NCI-H2029 treated with DMSO at 0.1 percent for 48 hours (cell line): ENCODE data around the gene UBIAD1.
"Not testable (repeated sequence)": the region's sequence is repeated elsewhere in the genome, so short reads cannot be mapped to it uniquely, and the experiment has no call there.

Source experiments
- DNase-seq: peaks from one replicate; lab custom pipeline; 2025; lab: John Stamatoyannopoulos, UW

The UBIAD1 gene

GRCh38 chr1:11272832-11273594 is at the start of gene UBIAD1:
Gene UBIAD1 (plus strand): TSS chr1:11273198. CDS start chr1:11273532, 334 bp downstream.
- no peak for DNase-seq

- no peak for DNase-seq
These were observed 45.6 kb upstream of the UBIAD1 start for GRCh38 chr1:11227106-11228077.

GRCh38 chr1:11229203-11229602 is 43.8 kb upstream of the UBIAD1 start:
- DNase-seq, result no peak

GRCh38 chr1:11233208-11233607 is 39.8 kb upstream of the UBIAD1 start:
- DNase-seq, result no peak

GRCh38 chr1:11237356-11237755 is 35.6 kb upstream of the UBIAD1 start:
- no peak for DNase-seq

- DNase-seq, result no peak
These were observed 34.7 kb upstream of the UBIAD1 start for GRCh38 chr1:11238311-11238710.

- no peak for DNase-seq
These were observed 27.8 kb upstream of the UBIAD1 start for GRCh38 chr1:11245248-11245647.

- DNase-seq, result no peak
These were observed 26.9 kb upstream of the UBIAD1 start for GRCh38 chr1:11245904-11246719.

- DNase-seq, result no peak
These were observed 24.8 kb upstream of the UBIAD1 start for GRCh38 chr1:11248169-11248568.

GRCh38 chr1:11252538-11252937 is 20.5 kb upstream of the UBIAD1 start:
- DNase-seq, result no peak

- DNase-seq, result no peak
These were observed 19.8 kb upstream of the UBIAD1 start for GRCh38 chr1:11253226-11253625.

- no peak for DNase-seq
These were observed 16.7 kb upstream of the UBIAD1 start for GRCh38 chr1:11256299-11256698.

GRCh38 chr1:11262171-11263049 is 10.6 kb upstream of the UBIAD1 start, which contains the start of gene MTOR:
Gene MTOR (minus strand): TSS chr1:11262551. CDS start chr1:11259409, 3,142 bp downstream.
- peak; percentile 97 for DNase-seq

GRCh38 chr1:11266268-11267074 is 6.5 kb upstream of the UBIAD1 start:
- DNase-seq, result no peak

GRCh38 chr1:11267350-11268337 is 5.4 kb upstream of the UBIAD1 start:
- DNase-seq, result not testable (repeated sequence)

GRCh38 chr1:11272544-11272831 is 510 bp upstream of the UBIAD1 start:
- DNase-seq, result no peak

GRCh38 chr1:11273595-11274234 is 717 bp downstream of the UBIAD1 start:
- no peak for DNase-seq

- no peak for DNase-seq
These were observed 6.2 kb downstream of the UBIAD1 start for GRCh38 chr1:11279152-11279551.

GRCh38 chr1:11279630-11280029 is 6.6 kb downstream of the UBIAD1 start:
- no peak for DNase-seq
